RCC 7860 (cell line): Measurements from ENCODE around the gene TMPRSS2.
A peak's percentile ranks its signal among the peaks of the same experiment; 100 is the strongest.

Experiments used
- DNase-seq: peaks from one replicate; pipeline ENCODE4 v3.0.0-alpha.2; 2015; ENCODE audit warnings: low spot score
- FAIRE-seq: peaks from 2 replicates; lab custom pipeline; 2012; peaks lifted over from hg19 to GRCh38; lab: Jason Lieb, UNC

TMPRSS2 gene

GRCh38 chr21:41510500-41510899 lies 2.5 kb upstream of the TMPRSS2 start:
- FAIRE-seq, result no peak
- no peak for DNase-seq

GRCh38 chr21:41509733-41510132 lies 1.8 kb upstream of the TMPRSS2 start:
- FAIRE-seq (no peak), DNase-seq (no peak)

GRCh38 chr21:41509145-41509496 lies 1.2 kb upstream of the TMPRSS2 start:
- FAIRE-seq (no peak), DNase-seq (no peak)

- FAIRE-seq, result no peak
- no peak for DNase-seq
These were observed 622 bp upstream of the TMPRSS2 start for GRCh38 chr21:41508415-41509144.

GRCh38 chr21:41506611-41507520 lies 1.1 kb downstream of the TMPRSS2 start:
- no peak for FAIRE-seq
- DNase-seq, result no peak

- DNase-seq (no peak), FAIRE-seq (no peak)
These were observed 1.9 kb downstream of the TMPRSS2 start for GRCh38 chr21:41506005-41506594.

GRCh38 chr21:41504030-41504429 lies 3.9 kb downstream of the TMPRSS2 start:
- no peak for FAIRE-seq
- no peak for DNase-seq

- no peak for FAIRE-seq
- DNase-seq, result no peak
These were observed 4.6 kb downstream of the TMPRSS2 start for GRCh38 chr21:41503331-41503730.

- FAIRE-seq, result peak; percentile 28
- DNase-seq, result peak; percentile 66
These were observed 6.0 kb downstream of the TMPRSS2 start for GRCh38 chr21:41501919-41502318.

- DNase-seq, result no peak
- FAIRE-seq, result no peak
These were observed 7.0 kb downstream of the TMPRSS2 start for GRCh38 chr21:41500931-41501381.

GRCh38 chr21:41500363-41500762 lies 7.6 kb downstream of the TMPRSS2 start:
- no peak for FAIRE-seq

GRCh38 chr21:41499920-41500319 lies 8.0 kb downstream of the TMPRSS2 start:
- FAIRE-seq (no peak), DNase-seq (no peak)

More at GRCh38 chr21:41500363-41500762, 7.6 kb downstream of the TMPRSS2 start:
- DNase-seq, result no peak

GRCh38 chr21:41497788-41498187 lies 10.2 kb downstream of the TMPRSS2 start:
- no peak for FAIRE-seq
- DNase-seq, result no peak

GRCh38 chr21:41497008-41497407 lies 10.9 kb downstream of the TMPRSS2 start:
- DNase-seq, result no peak
- no peak for FAIRE-seq

- FAIRE-seq (no peak), DNase-seq (no peak)
These were observed 13.7 kb downstream of the TMPRSS2 start for GRCh38 chr21:41494242-41494641.

- DNase-seq (no peak), FAIRE-seq (no peak)
These were observed 16.5 kb downstream of the TMPRSS2 start for GRCh38 chr21:41491412-41491811.

- no peak for FAIRE-seq
- no peak for DNase-seq
These were observed 17.6 kb downstream of the TMPRSS2 start for GRCh38 chr21:41490330-41490729.

GRCh38 chr21:41489329-41489728 lies 18.6 kb downstream of the TMPRSS2 start:
- FAIRE-seq (no peak), DNase-seq (no peak)

- FAIRE-seq (peak; percentile 30), DNase-seq (peak; percentile 91)
These were observed 19.9 kb downstream of the TMPRSS2 start for GRCh38 chr21:41488080-41488479.

- FAIRE-seq, result no peak
These were observed 20.9 kb downstream of the TMPRSS2 start for GRCh38 chr21:41487082-41487481.

GRCh38 chr21:41483973-41484372 lies 24.0 kb downstream of the TMPRSS2 start:
- DNase-seq, result no peak
- FAIRE-seq, result no peak

More at GRCh38 chr21:41487082-41487481, 20.9 kb downstream of the TMPRSS2 start:
- no peak for DNase-seq
